Fibroblast of the conjunctiva (primary cell): ENCODE data around the gene WRNIP1.

ENCODE experiments used
- DNase-seq: peaks from one replicate; pipeline ENCODE4 v3.0.0-alpha.2; 2010; ENCODE audit warnings: low read depth

Gene WRNIP1

GRCh38 chr6:2763345-2763841 lies 1.8 kb upstream of the WRNIP1 start:
- no peak for DNase-seq

- no peak for DNase-seq
These were observed 1.2 kb upstream of the WRNIP1 start for GRCh38 chr6:2763876-2764540.

DNA sequence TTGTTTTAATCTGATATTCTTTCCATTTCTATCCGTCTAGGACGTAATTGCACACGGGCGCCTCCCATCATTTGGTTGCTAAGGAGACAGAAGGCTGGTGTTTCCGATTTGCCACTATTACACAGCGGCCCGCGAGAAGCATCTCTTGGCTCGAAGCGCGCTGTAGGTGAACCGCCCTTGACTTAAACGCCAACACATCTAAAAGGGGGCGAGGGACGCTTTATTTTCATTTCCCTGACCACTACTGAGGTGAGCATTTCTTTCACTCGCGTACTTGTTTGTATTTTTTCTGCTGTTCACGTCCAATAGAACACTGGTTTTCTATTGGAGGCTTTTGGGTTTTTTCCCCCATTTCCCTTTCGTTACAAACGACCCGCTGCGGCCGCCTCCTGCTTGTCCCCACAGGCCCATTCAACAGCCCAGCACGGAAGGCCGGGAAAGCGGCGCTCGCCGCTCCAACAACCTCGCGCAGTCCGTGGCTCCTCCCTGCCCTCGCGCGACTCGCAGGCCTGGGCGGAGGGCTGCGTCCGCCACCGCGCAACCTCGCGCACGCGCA lies 505 bp upstream of the WRNIP1 start:
- peak; percentile 68 for DNase-seq

GRCh38 chr6:2765896-2766766 lies 938 bp downstream of the WRNIP1 start:
- DNase-seq = no peak

DNA sequence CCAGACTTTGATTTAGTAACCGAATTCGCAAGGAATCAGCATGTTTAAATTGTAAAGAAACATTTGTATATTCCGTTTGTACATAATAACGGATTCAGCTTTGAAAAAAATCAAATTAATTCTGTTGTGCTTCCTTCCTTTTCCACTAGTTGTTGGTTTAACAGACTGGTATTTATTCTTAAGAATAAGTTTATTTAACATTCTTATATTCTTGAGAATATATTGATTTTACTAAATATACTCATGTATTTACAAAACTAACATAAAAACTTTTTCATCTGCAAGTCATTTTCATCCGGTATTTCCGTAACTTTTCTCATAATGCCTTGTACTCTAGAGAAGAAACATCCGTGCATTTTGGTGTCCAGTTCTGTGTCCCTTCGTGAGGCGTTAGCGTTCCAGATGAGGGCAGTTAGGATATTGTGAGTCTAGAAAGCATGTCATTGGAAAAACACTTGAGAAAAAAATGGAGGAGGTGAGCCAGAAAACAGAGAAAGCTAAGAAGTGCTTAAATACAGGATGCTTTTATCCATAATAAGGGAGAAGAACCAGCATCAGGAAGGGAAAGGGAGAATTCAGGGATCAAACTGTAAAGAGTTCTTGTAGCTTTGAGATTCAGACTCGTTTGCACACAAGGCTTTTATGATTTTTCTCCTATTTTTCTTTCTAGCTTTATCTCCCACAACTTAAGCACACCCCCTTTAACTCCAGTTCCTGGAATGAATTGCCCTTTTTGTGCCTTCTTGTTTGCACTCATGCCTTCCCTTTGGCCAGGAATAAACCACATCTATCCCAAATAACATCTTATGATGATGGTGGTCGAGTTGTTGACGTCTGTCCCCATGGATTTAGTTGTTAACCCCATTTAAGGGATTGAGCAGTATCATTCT lies 1.8 kb downstream of the WRNIP1 start:
- DNase-seq = no peak

DNA sequence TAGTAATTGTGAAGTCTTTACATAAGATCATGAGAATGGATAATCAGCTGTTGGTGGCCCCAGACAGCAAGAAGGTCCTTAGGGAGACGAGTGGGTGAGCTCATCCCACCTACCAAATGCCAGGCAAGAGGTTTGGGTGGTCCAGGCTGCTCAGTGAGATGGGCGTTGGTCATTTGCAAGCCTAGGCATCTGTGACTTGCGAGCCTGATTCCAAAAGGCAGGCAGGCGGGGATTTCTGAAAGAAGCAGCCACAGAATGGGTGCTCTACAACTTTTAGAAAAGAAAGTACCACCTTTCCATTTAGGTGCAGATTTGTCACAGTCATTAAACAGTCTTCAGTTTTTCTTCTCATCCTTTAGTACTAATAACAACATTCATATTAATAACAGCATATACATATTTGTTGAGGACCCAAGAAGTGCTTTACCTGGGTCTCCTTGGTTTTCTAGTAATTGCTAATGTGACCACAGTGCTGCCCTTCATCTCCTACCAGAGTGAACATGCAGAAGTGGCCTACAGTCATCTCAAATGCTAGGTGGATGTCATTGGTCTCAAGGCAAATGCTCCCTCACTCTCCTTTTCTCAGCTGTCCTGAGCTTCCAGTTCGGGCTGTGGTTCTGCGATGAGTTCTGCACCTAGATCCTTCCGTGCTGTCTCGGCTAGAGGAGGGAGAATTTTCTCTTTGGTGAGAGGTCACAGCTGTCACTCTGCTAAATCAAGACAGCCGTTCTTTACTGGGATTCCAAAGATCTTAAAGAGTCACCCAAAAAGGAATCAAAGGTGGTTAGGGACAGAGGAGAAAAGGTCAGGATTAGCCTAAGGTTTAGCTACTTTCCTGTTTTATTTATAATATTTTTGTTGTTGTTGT lies 2.7 kb downstream of the WRNIP1 start:
- no peak for DNase-seq

DNA sequence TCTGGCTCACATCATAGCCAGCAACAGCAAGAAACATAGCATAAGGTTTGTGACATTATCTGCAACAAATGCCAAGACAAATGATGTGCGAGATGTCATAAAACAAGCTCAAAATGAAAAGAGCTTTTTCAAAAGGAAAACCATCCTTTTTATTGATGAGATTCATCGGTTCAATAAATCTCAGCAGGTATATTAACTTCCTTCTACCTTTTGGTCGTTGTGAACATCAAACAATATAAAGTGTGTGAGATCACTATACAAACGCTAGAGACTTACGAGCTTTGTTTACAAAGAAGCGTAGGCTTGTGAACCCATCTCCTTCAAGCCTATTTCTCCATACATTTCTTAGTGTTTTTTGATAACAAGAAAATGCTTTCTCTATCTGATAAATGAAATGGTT lies 3.5 kb downstream of the WRNIP1 start:
- no peak for DNase-seq

GRCh38 chr6:2770171-2770570 lies 5.0 kb downstream of the WRNIP1 start:
- DNase-seq = no peak

- no peak for DNase-seq
These were observed 5.9 kb downstream of the WRNIP1 start for GRCh38 chr6:2771079-2771478.

GRCh38 chr6:2772840-2773239 lies 7.6 kb downstream of the WRNIP1 start:
- no peak for DNase-seq

GRCh38 chr6:2773449-2773848 lies 8.3 kb downstream of the WRNIP1 start:
- no peak for DNase-seq

DNA sequence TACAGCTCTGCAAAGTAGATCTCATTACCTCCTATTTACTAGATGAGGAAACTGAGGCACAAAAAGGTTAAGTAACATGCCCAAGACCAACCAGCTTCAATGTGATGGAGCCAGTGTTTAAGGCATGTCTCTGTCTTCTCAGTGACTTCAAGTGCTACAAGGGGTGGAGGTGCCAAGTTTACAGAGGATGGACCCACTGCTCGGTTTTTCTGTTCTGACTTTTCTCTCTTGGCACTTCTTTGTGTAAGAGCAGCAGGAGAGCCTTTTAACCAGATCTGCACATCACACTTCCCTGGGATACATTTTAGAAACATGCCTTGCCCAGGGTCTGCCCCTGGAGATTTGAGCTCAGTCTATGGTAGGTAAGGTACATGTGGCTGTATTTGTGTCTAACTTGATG lies 9.8 kb downstream of the WRNIP1 start:
- DNase-seq = no peak

DNA sequence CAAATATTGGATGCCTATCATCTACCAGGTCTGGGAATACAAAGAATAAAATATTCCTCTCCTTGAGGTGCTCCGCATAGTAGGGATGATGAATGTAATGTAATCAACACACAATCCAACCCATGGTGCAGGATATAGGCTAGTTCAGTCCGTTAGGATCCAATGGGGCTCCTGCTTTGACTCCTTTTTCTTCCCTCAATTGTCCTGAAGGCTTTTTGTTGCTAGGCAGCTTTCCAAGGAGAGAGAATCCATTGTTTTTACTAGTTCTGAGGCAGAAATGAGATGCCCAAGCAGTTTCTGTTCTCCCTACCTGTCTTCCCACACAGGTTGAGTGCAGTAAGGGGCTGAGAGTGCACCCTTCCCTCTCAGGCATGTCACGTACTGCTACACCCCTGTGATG lies 12.1 kb downstream of the WRNIP1 start:
- no peak for DNase-seq

DNA sequence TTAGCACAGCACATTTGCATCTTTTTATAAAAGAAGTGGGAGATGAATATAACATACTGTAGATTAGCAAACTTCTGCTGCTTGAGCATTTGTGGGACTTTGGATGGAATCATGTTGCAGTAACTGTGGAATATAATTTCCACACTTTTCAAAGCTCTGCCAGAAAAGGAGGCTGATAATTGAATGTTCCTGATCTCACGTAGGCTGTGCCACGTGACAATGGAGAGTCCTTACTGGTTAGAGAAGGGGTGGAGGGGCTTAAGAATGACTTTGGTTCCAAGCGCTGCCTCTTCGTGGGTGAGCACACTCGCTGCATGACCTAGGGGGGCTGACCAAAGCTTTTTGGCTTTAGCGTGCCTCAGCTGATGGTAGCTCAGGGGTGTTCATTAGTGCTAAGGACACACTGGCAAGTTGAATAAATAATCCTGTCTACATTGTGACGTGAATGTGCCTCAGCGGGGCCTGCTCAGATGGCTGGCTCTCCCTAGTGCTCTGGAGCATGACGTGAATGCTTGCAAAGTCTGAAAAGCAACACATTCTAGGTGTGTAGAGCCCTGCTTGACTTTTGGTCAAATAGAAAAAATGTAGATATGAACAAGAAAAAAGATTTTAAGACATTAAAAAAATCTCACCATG lies 15.0 kb downstream of the WRNIP1 start:
- no peak for DNase-seq

DNA sequence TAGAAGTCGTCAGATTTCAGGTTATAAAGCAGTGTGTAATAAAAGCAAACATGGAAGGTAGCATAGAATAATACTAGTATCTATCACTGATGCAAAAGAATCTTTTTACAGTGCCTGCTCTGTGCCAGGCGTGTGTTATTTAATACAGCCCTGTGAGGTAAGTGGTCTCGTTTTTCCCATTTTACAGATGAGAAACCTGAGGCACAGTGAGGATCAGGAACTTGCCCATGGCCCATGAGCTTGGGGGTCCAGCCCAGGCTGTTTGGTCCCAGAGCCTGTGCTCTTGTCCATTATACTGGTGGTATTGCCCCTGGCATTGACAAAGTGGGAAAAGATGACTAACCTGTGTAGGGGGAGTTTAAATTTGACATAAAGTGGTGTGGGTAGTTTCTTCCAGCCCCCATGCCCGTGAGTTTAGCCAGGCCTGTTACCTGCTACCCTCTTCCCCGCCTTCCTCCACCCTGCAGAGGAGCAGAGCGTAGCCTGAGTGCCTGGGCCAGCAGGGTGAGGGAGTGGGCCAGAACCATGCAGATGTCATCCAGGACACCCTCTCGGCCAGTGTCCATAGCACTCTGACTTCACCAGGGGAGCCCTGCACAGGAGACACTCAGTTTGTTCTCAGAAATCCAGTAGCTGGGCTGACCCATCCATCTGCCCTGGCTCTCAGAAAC lies 16.6 kb downstream of the WRNIP1 start:
- no peak for DNase-seq

- DNase-seq = no peak
These were observed 17.1 kb downstream of the WRNIP1 start for GRCh38 chr6:2782356-2782708.

DNA sequence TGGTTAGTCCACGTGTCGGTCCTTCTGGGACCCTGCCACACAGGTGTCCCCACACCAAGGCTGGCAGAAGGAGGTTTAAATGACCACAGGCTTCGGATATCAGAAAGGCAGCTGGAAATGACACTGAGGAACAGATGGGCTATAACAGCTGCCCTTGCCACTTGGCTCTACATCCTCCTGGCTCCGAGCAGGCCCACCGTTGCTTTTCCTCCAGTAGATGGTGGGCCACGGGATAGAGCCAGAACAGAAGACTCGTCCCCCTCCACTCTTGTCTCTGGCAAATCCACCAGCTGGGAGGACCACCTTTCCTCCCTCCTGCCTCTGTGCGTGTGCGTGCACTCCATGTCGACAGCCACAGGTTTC lies 17.6 kb downstream of the WRNIP1 start:
- no peak for DNase-seq

- no peak for DNase-seq
These were observed 18.2 kb downstream of the WRNIP1 start for GRCh38 chr6:2783188-2783963.

GRCh38 chr6:2784061-2784460 lies 18.9 kb downstream of the WRNIP1 start:
- no peak for DNase-seq
